Mesothelial cell of epicardium (in vitro differentiated cells): Measurements from ENCODE around the gene PNMA8B. TPM values are rescaled to one million over a fixed set of nuclear protein-coding genes. Genes with fewer than 3 reads are reported as not detected.
A peak's percentile ranks its signal among the peaks of the same experiment; 100 is the strongest.

Experiments
- DNase-seq, 2 experiments: peaks; one replicate each; pipeline ENCODE4 v3.0.0; 2021; ENCODE audit warnings: low spot score in 2 of 2; ENCODE audit not compliant: unreplicated experiment in 2 of 2
- H3K27ac Mint-ChIP-seq: 2 replicates; pipeline ENCODE4 v1.8.0; 2021; ENCODE audit warnings: mixed read lengths
- H3K27me3 Mint-ChIP-seq: 2 replicates; pipeline ENCODE4 v1.8.0; 2021; ENCODE audit warnings: low read depth, mixed read lengths
- H3K36me3 Mint-ChIP-seq: 2 replicates; pipeline ENCODE4 v1.8.0; 2021; ENCODE audit warnings: mixed read lengths
- H3K4me1 Mint-ChIP-seq: 2 replicates; pipeline ENCODE4 v1.8.0; 2021; ENCODE audit warnings: mixed read lengths
- H3K4me3 Mint-ChIP-seq: 2 replicates; pipeline ENCODE4 v1.8.0; 2021; ENCODE audit warnings: mild to moderate bottlenecking, moderate library complexity, mixed read lengths
- H3K9me3 Mint-ChIP-seq: 2 replicates; pipeline ENCODE4 v1.8.0; 2021; ENCODE audit warnings: mixed read lengths
- total RNA-seq: library from RNA; stranded (reverse); gene quantifications from 3 replicates; pipeline ENCODE4 v1.2.1, GENCODE V29; 2021
- TF ChIP-seq, protein P1 (sequence below): fragments of 200-600 bp; sonication (generic); IDR thresholded peaks from one replicate; pipeline ENCODE4 v1.5.0; 2021; ENCODE audit warnings: antibody characterized with exemption; ENCODE audit not compliant: unreplicated experiment

PNMA8B gene
- total RNA-seq, 1 donor from 2014 or later: 3.2 TPM

DNA sequence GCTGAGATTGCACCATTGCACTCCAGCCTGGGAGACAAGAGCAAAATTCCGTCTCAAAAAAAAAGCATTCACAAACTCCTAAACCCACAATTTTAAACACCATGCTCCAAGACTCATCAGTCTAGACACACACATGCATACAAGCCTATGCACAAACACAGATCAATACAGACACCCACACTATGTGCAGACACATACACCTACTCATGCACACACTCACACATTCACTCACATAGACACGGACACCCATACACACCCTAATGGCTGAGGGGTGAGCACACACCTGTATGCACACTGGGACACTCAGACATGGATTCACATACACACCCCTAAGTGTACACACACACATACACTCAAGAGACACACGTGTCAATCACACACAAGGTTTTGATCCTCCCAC, 9.3 kb downstream of the PNMA8B start:
- peaks cover 35% of the 10 kb centered on the region for H3K27me3 Mint-ChIP-seq

DNA sequence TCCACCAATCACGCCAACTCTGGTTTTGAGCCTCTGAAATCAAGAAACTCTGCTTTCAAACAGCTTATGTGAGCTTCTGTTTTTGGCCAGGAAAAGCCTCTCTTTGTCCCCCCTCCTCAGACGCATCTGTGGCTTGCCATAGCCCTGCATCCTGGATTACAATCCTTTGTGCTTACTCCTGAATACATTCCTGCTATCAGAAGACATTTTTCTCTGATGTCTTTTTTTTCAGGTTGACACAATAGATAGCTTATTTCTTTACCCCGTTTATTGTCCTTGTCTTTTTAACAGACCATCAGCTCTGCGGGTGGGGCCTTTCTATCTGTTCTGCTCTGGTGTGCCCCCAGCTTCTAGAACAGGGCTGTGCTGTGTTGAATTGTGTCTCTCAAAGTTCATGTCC, 11.0 kb downstream of the PNMA8B start:
- no peak overlapping the region for H3K4me3 Mint-ChIP-seq
- H3K27ac Mint-ChIP-seq: no peak overlapping the region
- H3K9me3 Mint-ChIP-seq: no peaks in the 10 kb centered on the region
- peaks cover 20% of the 10 kb centered on the region for H3K27me3 Mint-ChIP-seq
- DNase-seq: no peak
- TF ChIP-seq, protein P1, sequence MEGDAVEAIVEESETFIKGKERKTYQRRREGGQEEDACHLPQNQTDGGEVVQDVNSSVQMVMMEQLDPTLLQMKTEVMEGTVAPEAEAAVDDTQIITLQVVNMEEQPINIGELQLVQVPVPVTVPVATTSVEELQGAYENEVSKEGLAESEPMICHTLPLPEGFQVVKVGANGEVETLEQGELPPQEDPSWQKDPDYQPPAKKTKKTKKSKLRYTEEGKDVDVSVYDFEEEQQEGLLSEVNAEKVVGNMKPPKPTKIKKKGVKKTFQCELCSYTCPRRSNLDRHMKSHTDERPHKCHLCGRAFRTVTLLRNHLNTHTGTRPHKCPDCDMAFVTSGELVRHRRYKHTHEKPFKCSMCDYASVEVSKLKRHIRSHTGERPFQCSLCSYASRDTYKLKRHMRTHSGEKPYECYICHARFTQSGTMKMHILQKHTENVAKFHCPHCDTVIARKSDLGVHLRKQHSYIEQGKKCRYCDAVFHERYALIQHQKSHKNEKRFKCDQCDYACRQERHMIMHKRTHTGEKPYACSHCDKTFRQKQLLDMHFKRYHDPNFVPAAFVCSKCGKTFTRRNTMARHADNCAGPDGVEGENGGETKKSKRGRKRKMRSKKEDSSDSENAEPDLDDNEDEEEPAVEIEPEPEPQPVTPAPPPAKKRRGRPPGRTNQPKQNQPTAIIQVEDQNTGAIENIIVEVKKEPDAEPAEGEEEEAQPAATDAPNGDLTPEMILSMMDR: no peak
- H3K36me3 Mint-ChIP-seq: no peaks in the 10 kb centered on the region
- peaks cover 38% of the 10 kb centered on the region for H3K4me1 Mint-ChIP-seq

More for the DNA sequence above, 9.3 kb downstream of the PNMA8B start:
- Mint-ChIP-seq H3K27ac (no peak overlapping the region), H3K36me3 (no peaks in the 10 kb centered on the region), H3K4me3 (no peak overlapping the region), H3K9me3 (no peaks in the 10 kb centered on the region), H3K4me1 (peaks cover 31% of the 10 kb centered on the region)
- TF ChIP-seq, protein P1: no peak
- no peak for DNase-seq

DNA sequence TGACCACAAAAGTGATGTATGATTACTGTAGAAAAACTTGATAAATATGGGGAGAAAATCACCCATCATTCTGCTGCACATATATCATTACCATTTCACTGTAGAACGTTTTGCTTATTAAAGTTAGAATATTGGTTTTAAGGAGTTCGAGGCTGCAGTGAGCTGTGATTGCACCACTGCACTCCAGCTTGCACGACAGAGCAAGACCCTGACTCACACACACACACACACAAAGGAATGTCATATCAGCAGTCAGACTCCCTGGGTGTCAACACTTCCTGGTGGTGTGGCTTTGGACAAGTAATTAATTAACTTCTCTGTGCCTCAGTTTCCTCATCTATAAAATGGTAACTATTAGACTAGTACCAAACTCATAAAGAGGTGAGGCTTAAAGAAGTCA, 13.0 kb downstream of the PNMA8B start:
- no peak for DNase-seq
- TF ChIP-seq, protein P1: no peak
- H3K4me1 Mint-ChIP-seq: peaks cover 31% of the 10 kb centered on the region
- no peaks in the 10 kb centered on the region for H3K36me3 Mint-ChIP-seq
- H3K9me3 Mint-ChIP-seq: no peaks in the 10 kb centered on the region
- no peak overlapping the region for H3K4me3 Mint-ChIP-seq
- H3K27ac Mint-ChIP-seq: peak overlapping the region; percentile 53
- H3K27me3 Mint-ChIP-seq: peaks cover 2% of the 10 kb centered on the region

DNA sequence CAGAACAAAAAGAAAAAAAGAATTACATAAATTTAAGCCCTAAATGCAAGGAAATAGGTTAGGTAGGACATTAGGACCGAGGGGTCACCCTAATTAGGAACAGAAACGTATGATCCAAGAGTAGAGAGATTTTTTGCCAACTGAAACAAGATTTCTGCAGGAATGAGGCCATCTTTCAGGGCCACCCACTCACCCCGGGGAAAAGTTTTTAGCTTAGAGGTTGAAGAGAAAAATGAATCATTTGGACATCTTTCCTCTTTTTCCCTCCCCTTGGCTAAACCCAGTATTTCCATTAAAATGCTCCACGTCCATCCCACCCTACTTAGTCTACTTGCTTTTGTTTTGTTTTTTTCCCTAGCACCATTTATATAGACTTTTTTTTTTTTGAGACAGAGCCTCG, 13.7 kb downstream of the PNMA8B start:
- Mint-ChIP-seq H3K4me3 (no peak overlapping the region), H3K27me3 (no peaks in the 10 kb centered on the region), H3K27ac (peak overlapping the region; percentile 90), H3K36me3 (no peaks in the 10 kb centered on the region), H3K4me1 (peaks cover 27% of the 10 kb centered on the region), H3K9me3 (no peaks in the 10 kb centered on the region)
- TF ChIP-seq, protein P1: no peak
- DNase-seq: no peak

DNA sequence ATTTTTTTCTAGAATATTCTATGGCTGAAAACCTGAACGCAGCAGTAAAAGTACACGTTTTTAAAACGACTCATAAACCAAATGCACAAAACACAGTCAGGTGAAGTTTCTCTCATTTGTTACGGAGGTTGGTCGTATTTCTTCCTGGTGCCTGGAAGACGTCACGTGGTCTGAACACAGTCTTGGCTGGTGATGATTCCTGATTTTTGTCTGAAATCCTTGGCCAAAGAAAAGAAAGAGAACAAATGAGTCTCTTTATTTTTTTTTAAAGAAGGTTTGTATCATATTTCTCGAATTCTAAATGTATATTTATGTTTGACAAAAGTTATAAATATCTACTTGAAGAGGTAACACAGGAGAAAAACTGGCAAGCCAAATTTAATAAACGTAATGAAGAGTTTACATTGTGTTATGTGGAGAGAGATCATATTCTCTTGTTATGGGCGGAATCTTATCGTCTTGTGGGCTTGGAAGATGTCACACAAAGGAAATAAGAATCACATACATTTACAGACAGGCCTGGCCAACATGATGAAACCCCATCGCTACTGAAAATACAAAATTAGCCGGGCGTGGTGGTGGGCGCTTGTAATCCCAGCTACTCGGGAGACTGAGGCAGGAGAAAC, 14.3 kb downstream of the PNMA8B start:
- H3K36me3 Mint-ChIP-seq: no peaks in the 10 kb centered on the region
- no peak for DNase-seq
- TF ChIP-seq, protein P1: no peak
- H3K27me3 Mint-ChIP-seq: no peaks in the 10 kb centered on the region
- peak overlapping the region; percentile 90 for H3K27ac Mint-ChIP-seq
- H3K9me3 Mint-ChIP-seq: no peaks in the 10 kb centered on the region
- peak overlapping the region; percentile 11 for H3K4me3 Mint-ChIP-seq
- H3K4me1 Mint-ChIP-seq: peaks cover 23% of the 10 kb centered on the region
